ENCODE data around the gene STAM2.

Gene STAM2

DNA sequence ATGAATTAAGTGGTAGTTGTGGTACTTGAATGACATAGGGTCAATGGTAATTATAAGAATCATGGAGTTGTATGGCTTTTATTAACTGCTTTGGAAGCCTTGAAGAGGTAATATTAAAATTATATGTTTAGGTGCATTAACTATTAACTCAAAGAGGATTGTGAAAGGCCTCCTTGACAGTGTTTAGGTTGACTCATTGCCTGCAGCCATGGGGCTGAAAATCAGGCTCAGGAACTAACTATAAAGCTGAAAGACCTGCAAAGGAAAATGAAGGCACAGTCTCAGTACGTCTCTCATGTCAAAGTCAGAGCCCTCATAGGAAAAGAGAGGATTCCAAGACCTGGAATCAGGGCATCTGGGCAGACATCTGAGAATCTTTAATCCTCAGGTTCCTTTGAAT, 107.7 kb downstream of the STAM2 start:
- DNase-seq, result no peak
